Astrocyte of the cerebellum (primary cell): Measurements from ENCODE around the gene FMN2.
A peak's percentile ranks its signal among the peaks of the same experiment; 100 is the strongest.

Source experiments
- DNase-seq: peaks from one replicate; pipeline ENCODE4 v3.0.0-alpha.2; 2011; ENCODE audit warnings: low read depth
- H3K4me3 ChIP-seq: 2 replicates; pipeline ENCODE4 v1.5.1; 2011; ENCODE audit warnings: mild to moderate bottlenecking, low read depth, low read length, moderate library complexity
- in situ Hi-C: cut with HindIII; loops from 2 replicates; pipeline ENCODE4 v1.10.0; 2017; ENCODE audit warnings: low sequenced_read_pairs
- TF ChIP-seq, protein P1 (sequence below): IDR thresholded peaks from 2 replicates; pipeline ENCODE4 v1.5.1; 2012; ENCODE audit warnings: low read length, low read depth, moderate library complexity, mild to moderate bottlenecking; ENCODE audit errors: missing control alignments

FMN2 gene

GRCh38 chr1:240094041-240094722 lies 2.5 kb downstream of the FMN2 start:
- no peak for DNase-seq
- peak overlapping the region; percentile 70 for H3K4me3 ChIP-seq
- TF ChIP-seq, protein P1, sequence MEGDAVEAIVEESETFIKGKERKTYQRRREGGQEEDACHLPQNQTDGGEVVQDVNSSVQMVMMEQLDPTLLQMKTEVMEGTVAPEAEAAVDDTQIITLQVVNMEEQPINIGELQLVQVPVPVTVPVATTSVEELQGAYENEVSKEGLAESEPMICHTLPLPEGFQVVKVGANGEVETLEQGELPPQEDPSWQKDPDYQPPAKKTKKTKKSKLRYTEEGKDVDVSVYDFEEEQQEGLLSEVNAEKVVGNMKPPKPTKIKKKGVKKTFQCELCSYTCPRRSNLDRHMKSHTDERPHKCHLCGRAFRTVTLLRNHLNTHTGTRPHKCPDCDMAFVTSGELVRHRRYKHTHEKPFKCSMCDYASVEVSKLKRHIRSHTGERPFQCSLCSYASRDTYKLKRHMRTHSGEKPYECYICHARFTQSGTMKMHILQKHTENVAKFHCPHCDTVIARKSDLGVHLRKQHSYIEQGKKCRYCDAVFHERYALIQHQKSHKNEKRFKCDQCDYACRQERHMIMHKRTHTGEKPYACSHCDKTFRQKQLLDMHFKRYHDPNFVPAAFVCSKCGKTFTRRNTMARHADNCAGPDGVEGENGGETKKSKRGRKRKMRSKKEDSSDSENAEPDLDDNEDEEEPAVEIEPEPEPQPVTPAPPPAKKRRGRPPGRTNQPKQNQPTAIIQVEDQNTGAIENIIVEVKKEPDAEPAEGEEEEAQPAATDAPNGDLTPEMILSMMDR: no peak
- in situ Hi-C loops: no loop called here

- DNase-seq: no peak
- TF ChIP-seq, protein P1: no peak
- H3K4me3 ChIP-seq: no peak overlapping the region
- in situ Hi-C loops: no loop called here
Observed at GRCh38 chr1:240096974-240097373, 5.3 kb downstream of the FMN2 start.

DNA sequence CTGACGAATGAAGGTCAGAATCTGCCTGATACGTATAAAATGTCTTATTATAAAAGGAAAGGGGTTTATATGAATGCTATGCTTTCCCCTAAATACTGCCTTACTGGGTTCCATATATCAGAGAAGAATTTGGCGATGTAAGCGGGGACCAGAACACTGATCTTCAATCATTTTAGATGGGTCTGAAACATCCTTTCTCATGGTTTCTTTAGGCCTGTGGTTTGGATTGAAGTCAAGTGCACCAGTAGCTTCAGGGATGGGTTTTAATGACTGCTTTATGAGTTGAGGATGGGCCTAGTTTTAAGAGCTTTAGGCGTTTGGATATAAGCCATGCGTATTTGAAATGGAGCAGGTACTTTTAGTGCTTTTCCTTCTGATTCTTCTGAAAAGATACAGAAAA lies 6.9 kb downstream of the FMN2 start:
- in situ Hi-C loops: no loop called here
- no peak for DNase-seq
- H3K4me3 ChIP-seq: no peak overlapping the region
- TF ChIP-seq, protein P1: no peak

- no peak overlapping the region for H3K4me3 ChIP-seq
- no peak for DNase-seq
- in situ Hi-C loops: no loop called here
- TF ChIP-seq, protein P1: no peak
Observed at GRCh38 chr1:240099329-240099728, 7.6 kb downstream of the FMN2 start.

DNA sequence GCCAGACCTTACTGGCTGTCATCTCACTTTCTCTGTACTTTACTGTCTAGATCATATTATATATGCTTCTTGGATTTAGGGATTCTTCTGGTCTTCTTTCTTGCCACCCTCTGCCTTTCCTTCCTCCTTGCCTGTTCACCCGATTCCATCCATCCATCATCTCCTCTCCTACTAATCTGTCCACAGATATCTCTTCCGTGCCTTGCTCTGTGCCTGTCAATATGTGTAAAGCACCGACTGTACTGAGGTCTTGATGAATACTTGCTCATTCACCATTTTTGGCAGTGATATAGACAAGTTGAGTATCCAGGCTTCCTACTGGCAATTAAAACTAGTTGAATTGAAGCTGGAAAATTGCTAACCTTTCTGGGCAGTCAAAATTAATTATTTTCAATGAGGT lies 8.1 kb downstream of the FMN2 start:
- TF ChIP-seq, protein P1: no peak
- H3K4me3 ChIP-seq: no peak overlapping the region
- in situ Hi-C loops: no loop called here
- DNase-seq: no peak

DNA sequence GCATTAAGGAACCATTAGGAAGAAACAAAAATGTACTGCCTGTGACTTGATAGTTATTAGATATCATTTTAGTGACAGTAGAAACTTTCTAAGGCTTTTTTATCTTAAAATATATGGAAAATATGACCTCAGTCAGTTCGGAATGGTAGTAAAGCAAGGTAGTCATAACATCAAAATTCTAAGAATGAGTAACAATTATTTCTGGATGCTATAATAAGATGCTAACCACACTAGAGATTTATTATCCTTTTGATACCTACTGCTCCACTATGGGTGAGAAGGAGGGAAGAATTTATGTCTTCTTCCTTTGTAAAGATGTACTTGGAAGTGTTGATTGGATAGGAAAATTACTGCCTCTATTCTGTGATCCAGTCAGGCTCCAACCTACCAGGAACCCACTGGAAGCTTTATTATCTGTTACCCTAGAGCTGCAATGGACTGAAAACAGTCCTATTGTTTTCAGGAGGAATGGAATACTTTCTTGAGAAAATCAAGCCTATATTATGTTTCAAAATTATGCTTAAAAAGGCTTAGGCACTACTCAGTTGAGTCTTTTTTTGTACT lies 8.8 kb downstream of the FMN2 start:
- no peak for DNase-seq
- in situ Hi-C loops: no loop called here
- TF ChIP-seq, protein P1: no peak
- no peak overlapping the region for H3K4me3 ChIP-seq
